Stimulated activated CD4-positive, alpha-beta T cell treated with anti-CD3 and anti-CD28 coated beads, Interleukin-2, amount 100 ng/mL, for 24 hours (primary cell): Measurements from ENCODE around the gene CELF4.

ENCODE experiments used
- DNase-seq, 2 donors: peaks; one replicate each; pipeline ENCODE4 v3.0.0-alpha.2; 2020

Gene CELF4

DNA sequence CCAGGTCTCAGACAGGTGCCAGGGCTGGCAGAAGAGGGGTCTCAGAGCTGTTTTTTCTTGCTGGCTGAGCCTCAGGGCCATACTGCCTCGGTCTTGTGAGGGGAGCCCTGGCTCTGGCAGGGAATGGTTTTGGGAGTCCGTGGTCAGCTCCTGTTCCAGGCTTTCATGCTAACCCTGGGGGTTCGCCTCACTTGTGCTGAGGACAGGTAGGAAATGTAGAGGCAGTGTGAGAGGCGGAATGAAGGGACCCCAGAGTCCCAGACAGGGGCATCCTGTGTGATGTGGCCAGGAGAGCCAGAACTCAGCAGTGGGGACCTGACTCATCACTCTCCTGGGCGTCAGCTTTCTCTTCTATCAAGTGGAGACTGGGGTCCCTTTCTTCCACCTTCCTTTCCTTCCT is 5.7 kb upstream of the CELF4 start:
- DNase-seq = no peak

GRCh38 chr18:37570336-37570930 is 4.8 kb upstream of the CELF4 start:
- DNase-seq = no peak

GRCh38 chr18:37568671-37569070 is 3.1 kb upstream of the CELF4 start:
- DNase-seq = no peak

GRCh38 chr18:37567994-37568359 is 2.4 kb upstream of the CELF4 start:
- DNase-seq = no peak

DNA sequence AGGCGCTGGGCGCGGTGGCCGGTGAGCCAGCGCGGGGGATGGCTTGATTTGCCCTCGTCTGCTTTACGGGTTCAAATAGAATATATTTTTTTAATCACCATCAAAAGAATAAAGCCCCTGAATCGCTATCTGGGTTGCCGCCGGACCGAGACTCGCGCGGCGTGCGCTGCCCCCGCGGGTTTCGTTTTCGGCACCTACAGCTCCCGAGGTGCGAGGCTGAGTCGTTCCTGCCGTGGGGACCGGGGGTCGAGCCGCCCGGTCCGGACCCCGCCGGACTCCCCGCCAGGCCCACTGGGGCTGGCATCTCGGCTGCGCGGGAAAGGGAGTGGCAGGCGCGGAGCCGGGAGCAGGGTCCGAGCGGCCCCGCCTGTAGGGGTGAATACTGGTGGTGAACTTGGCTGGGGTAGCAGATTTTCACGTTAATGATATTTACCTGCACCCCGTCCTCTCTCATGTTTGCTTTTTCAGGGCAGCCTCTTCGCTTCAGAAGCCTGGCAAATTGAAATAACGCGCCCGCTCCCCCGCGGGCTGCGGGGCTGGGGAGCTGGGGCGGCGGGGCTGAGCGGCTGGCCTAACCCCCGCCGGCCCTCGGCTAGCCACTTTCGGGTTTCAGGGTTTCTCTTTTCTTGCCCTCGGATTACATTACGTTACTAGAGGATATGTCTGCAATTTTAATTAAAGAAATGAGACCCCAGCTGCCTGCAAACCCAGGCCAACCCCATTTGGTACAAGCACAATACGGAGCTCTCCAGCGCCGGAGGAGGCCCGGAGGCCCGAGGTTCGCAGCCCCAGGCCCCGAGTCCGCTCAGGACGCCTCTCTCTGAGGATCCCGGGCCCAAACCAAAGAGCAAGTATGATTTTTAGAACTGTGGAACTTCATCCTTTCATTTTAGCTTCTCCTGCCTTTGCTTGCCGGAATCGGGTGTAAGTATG is 1.7 kb upstream of the CELF4 start:
- no peak for DNase-seq

DNA sequence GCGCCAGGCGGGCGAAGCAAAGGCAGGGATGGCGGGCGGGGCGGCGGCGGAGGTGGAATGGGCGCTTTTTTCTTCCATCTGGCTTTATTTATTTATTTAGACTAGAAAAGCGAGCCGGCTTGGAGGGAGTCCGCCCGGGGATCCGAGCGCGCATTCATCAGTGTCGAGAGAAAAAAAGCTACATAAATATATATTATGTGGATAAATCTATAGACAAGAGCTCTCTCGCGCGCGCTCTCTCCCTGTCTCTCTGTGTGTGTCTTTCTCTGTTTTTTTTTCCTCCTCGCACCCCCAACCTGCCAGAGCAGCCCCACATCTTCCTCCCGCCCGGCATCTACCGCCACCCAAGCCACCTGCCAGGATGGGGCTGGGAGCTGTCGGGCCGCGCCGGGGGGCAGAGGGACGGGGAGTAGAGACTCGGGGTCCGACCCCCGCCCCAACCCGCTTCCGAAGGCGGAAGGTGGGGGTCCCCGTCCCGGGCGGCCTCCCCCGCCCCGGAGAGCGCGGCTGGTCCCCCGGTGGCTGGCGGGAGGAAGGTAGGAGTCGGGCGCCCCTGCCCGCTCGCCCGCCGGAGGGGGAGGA is 972 bp upstream of the CELF4 start:
- no peak for DNase-seq

- DNase-seq = no peak
These were observed 430 bp upstream of the CELF4 start for GRCh38 chr18:37565977-37566478.

- no peak for DNase-seq
These were observed 892 bp downstream of the CELF4 start for GRCh38 chr18:37564711-37565100.

- DNase-seq = no peak
These were observed 1.6 kb downstream of the CELF4 start for GRCh38 chr18:37563931-37564392.

- DNase-seq = no peak
These were observed 3.6 kb downstream of the CELF4 start for GRCh38 chr18:37561986-37562385.

DNA sequence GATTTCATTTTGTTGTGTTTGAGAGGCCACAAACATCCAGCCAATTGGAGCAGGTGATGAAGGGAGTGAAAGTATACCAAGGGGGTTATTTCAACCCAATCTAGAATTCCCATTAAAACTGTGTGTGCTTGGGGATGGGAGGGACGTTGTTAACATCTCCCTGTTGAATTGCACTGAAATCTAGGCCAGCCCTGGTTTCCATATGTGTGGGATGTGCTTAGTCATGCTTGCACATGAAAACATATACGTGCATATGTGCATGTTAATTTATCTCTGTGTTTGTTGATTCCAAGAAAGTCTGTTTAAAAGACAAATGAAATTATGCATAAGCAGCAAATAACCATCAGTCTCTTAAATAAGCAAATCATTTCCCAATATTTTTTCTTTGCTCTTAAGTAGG is 5.6 kb downstream of the CELF4 start:
- no peak for DNase-seq

DNA sequence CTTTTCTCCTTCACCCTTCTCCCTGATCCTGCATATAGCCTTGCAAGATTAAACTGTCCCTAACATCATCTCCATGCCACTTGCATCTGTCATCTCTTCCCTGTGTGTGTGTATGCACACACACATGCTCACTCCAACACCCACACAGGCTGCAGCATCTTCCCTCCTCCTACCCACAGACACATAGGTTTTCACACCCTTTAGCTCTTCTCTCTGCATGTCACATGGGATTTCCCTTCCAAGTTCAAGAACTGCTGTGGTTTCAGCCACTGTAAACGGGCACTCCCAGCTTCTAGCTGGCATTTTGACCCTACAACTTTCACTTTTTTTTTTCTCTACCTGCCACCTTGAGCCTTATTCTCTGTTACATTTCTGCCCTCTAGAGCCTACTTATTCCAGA is 6.4 kb downstream of the CELF4 start:
- DNase-seq = no peak

DNA sequence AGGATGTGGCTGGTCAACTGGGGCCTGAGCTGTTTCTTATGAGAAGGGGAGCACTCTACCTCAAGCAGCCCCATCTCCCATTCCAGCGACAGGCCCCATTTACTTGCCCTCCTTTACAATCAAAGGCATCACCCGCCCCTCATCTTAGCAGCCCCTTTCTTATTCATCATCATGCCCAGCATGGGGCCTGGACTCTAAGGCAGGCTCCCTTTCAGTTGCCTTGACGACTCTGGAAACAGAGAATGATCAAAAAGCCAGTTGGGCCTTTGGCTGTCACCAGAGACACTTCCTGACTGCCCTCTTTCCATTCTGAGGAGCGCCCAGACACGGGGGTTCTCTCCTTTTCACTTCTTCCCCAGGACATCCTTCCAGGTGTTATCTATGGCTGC is 11.2 kb downstream of the CELF4 start:
- no peak for DNase-seq

DNA sequence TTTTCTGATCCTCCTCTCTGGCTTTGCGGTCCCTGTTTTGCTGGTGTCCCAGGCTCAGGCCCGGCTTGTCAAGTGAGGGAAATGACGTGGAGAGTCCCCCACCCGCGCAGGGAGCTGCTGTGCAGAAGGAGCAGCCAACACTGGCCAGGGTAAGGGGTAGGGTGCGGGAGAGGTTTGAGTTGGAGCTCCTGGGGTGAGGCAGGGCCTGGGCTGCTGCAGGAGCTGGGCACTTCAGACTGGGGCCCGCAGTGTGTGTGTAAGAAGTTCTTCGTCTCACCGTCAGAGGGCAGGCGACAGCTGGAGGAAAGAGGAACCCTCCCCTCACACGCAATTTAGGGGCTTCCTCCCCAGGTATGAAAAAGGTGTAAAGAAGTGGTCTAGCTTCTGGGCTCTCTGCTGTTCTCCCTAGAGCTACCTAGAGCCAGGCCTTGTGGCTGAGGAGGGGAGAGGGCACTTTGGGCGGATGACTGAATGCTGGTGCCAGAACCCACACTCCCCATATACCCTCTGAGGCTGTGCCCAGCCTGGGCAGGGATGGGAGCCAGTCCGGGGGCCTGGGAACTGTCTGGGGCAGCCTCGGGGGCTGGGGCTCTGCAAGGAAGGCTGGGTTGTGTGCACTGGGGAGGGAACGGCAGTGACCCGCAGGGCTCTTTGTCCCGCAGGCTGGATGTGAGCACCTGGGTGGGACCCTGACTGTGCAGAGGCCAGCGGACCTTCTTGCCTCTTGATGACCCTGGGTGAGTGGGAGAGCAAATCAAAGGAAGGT is 11.8 kb downstream of the CELF4 start:
- DNase-seq = no peak

DNA sequence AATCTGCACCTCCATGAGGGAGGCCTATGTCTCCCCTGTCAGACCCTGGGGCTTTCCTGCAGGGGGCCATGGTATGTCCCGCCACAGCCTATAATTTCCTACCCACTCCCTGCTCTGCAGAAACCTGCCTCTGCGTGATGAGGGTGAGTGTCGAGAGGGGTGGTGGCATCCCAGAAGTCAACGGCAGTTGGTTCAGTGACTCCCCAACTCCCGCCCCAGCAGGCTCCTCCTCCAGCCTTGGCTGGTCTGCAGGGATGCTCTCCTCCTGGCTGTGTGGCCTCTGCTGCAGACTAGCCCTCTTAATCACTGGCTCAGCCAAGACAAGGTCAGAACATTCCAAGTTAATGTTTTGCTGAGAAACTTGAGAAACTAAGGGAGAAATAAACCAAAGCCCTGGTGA is 13.3 kb downstream of the CELF4 start:
- DNase-seq = no peak

GRCh38 chr18:37551846-37552245 is 13.8 kb downstream of the CELF4 start:
- no peak for DNase-seq

DNA sequence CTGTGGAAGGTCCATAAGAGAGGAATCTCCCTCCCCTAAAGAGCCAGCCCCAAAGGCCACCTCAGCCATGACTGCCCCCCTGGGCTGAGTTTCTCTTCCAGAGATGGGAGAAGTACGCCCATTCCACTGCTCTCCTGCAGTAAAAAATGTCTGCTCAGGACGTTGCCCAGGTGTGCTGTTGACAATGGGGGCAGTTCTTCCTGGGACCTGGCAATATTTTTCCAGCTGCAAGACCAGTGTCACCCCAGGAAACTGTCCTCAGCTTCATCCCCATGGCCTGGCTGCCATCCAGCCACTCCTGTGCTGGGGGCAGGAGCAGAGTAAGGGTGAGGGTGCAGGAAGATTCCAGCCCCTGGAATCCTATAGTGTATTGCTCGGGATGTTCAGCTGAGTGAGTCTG is 14.3 kb downstream of the CELF4 start:
- DNase-seq = no peak

DNA sequence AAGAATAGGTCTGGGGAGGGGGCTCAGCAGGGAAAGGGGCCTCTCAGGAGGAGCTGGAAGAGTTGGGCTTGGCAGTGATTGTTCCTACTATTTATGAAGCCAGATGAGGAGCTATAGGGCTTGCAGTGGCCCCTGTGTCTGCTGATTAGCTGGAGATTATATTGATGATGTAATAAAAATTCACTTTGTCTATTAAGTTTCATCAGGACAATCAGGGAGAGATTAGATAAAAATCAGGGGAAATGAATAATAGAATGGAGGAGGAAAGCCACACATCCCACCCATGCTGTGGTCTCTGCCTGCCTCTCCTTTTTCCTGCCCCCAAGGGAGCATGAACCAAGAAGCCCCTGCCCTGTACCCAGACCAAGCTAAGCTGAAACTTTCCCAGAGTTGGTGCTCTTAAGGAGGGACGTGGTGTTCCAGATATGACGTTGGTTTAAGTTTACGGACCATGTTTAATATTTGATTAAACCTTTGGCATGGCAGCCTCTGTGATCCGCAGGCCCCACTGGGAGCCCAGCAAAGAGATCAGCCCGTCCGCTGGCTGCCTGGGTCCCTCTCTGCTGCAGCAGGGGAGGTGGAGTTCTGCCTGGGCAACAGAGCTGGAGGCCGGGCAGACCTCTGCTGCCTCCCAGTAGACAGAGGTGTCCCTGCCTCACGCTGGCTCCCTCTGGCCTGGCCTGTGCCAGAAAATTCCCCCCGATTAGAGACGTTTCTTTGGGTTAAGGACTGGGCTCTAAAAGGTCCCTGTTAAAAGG is 15.3 kb downstream of the CELF4 start:
- no peak for DNase-seq

DNA sequence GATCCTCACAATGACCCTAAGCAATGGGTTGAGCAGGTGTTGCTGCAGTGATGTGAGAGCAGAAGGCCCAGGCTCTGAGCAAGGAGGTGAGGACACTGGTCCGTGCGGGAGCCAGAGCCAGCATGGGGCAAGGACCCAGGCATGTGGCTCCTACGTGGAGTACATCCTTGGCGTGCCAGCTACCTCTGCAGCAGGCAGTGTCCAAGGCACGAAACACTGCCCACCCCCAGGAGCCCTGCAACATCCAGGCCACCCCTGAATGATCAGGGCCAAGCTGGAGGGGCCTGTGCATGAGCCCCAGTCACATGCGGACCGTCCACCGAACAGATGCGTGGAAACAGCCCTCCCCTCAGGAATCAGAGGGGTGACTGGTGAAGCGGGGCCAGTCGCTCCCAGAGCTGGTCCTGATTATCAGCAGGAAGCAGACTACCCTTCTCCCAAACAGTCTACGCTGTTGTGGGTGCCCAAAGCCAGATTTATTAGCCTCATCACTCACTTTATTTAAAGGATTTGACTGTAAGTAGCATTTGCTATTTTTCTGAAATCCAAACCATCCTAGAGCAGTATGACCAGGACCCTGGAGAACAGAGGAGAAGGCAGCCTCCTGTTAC is 16.8 kb downstream of the CELF4 start:
- no peak for DNase-seq

- DNase-seq = no peak
These were observed 18.3 kb downstream of the CELF4 start for GRCh38 chr18:37547196-37547827.

GRCh38 chr18:37546651-37547050 is 18.9 kb downstream of the CELF4 start:
- DNase-seq = no peak

DNA sequence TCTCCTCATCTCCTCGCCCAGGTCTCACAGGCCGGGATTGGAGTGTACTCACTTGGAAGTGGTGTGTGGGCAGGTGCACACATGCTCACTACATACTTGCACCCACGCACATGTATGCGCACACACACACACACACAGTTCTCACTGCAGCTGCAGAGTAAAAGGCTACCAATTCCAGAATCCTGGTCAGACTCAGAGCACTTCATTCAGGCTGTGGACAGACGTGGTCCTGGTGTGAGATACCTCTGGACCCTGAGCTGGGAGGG is 19.4 kb downstream of the CELF4 start:
- no peak for DNase-seq
